Middle frontal gyrus (tissue), 1 donor: ENCODE measurements around the gene CXCR3.

ENCODE experiments used
- DNase-seq: peaks from one replicate; pipeline ENCODE4 v3.0.0-alpha.2; 2015; ENCODE audit warnings: low spot score; ENCODE audit errors: extremely low spot score

The CXCR3 gene

DNA sequence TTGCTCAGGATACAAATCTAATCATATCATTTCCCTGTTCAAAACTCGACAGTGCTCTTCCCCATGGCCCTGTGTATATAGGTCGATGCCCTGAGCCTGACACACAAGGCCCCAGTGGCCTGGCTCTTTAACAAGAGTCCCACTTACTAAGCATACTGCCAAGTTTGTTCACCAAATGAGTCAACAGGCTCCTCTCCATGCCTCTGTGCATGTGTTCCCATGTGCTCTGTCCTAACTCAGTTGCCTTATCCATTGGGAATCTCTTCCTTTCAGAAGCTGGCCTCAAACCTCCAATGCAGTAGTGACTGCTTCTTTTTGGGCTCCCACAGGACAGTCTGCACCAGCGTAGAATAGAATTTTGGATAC is 18.9 kb upstream of the CXCR3 start:
- no peak for DNase-seq

DNA sequence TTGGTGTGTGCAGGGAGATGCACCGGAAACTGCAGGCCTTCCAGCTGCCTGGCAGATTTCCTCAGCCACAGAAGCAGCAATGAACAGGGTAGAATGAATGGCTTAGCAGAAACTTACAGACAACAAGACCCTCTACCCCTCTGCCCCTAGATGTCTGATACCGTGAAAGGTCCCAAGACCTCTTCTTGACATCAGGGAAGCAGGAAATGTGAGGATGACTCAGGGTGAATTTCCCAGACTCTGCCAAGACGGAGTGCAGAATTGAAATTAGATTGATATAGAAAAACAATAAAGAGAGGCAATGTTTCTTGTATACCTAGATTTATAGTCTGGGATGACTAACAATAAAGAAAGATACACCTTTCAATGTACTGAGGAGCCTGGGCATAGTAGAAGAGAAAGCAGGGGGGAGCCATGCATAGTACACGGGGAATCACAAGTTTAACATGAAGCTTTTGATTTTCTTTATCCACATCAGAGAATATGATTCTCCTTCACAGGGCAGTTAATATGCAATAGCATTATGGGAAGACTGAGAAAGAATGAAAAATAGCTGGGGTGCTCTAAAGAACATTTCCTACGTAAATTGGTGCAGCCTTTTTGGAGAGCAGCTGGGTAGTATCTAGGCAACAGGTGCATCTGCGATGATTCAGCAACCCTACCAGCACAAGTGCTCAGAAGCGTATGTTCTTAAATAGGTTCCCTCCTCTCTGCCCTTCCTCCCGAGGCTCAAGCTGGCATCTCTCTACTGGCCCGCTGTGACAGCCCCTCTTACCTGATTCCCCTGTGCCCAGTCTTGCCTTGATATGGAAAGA is 18.3 kb upstream of the CXCR3 start:
- peak; percentile 4 for DNase-seq

DNA sequence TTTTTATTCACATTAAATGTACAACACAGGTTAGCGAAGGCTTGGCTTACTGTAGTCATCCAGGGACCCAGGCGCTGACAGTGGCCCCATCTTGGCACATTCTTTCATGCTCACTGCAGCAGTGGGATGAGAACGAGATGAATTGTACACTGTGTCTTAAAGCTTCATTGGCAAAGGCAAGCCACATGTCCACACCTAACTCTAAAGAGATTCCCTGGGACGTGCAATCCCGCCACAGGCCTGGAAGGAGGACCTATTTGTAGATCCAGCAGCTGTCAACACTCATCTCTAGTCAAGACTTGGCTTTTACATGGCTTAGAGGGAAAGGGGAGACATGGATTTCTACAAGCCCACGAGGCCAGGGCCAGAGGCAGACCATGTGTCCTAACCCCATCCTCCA is 16.1 kb upstream of the CXCR3 start:
- no peak for DNase-seq

DNA sequence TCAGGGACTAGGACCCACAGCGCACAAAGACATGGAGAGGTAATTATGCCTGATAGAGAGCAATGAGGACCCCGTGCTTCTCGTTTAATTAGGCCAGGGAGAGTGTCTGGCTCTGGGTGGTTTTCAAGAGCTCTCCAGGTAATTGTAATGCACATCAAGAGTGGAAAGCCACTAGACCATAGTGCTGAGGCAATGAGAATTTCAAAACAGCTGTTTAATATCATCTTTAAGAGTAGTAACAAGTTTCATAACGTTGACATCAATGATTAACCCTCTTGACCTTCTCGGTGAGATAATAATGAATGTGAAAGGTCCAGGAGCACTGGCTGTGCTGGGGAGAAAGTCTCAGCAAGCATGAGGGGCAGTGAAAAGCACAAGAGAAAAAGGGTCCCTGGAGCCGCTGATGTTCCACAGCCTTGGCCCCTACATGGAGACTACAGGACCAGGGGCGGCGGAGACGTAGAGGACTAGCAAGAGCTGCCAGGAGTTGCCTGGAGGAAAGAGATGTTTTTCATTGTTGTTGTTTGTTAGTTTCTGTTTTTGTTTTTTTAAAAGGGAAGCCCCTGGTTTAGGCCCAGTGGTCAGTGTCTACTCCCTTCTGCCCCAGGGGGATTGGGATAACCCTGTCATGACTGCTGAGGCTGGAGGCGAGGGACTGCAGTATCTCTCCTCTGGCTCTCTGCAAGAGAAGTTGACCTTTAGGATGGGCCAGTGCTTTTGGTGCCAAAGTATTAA is 14.8 kb upstream of the CXCR3 start:
- no peak for DNase-seq

DNA sequence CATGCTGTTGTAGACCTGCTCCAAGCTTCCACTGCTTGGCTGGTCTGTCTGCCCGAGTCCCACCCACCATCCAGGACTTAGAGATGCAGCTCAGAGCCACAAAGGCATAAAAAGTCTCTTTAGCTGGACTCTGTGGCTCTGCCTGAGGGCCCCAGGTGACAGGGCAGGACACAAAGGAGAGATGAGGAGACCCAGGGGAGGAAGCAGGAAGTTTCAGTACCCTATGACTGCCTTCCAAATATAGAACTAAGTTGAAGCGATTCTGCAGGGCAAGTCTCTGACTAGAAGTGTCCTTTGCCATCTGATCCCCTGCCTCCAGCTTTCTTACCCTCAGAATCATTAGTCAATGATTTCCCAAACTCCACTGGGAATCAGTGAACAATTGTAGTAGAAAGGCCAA is 11.2 kb upstream of the CXCR3 start:
- DNase-seq, result no peak

DNA sequence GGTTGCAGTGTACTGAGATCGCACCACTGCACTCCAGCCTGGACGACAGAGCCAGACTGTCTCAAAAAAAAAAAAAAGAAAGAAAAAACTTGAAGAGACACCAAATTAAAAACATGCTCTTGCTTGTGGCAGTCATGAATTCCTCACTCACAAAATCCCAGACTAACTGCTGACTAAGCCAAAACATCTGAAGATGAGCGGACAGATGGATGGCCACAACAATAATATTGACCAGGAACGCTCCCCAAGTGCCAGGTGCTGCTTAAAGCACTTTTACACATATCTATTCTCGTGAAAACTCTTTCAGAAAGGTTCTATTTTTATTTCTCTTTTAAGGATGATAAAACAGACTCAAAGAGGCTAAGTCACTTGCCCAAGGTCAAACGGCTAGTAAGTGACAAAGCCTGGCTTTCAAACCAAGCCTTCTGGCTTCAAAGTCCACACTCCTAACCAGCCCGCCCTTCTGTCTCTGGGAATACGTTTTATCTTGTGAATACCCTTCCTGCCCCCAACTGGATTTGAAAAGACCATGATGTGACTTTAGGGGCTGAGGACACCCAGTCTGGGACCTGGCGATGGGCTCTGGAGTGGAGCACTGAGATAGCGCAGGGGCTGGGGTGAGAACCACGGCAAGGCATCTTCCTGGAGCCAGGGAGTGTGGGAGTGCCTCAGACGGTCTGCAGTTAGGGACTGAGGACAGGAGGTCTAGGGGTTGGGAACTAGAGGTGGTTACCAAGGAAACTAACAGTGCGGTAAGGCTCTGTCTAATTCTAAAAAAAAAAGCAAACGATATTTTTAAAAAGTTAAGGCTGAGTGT is 9.5 kb upstream of the CXCR3 start:
- DNase-seq, result no peak

DNA sequence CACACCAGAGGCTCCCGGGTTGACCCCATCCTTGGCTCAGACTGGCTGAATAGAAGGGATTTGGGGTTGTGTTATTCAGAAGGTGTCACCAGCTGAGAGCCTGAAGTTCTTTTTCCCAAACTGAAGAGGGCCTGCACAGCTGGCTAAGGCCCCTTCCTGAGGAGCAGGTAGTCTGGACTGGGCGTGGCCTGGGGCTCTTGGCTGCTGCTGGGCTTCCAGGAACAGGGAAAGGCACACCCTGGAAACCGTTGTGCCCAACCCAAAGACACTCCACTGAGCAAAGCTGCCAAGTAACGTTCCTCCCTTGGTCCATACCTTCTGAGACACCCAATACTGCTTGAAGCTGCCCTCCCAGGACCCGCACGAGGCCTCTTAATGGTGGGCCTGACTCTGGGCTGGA is 8.3 kb upstream of the CXCR3 start:
- no peak for DNase-seq

DNA sequence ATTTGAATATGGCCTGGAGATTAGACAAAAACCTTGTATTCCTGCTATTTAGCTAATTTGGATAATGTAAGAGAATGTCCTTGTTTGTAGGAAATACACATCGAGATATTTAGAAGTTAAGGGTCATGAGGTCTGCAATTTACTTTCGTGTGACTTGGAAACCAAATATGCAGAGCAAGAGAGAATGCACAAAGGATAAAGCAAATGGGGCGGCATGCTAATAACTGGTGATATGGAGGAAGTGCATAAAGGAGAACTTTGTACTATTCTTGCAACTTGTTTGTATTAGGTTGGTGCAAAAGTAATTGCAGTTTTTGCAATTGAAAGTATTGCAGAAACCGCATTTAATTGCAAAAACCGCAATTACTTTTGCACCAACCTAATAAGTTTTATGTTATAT is 7.2 kb upstream of the CXCR3 start:
- no peak for DNase-seq

DNA sequence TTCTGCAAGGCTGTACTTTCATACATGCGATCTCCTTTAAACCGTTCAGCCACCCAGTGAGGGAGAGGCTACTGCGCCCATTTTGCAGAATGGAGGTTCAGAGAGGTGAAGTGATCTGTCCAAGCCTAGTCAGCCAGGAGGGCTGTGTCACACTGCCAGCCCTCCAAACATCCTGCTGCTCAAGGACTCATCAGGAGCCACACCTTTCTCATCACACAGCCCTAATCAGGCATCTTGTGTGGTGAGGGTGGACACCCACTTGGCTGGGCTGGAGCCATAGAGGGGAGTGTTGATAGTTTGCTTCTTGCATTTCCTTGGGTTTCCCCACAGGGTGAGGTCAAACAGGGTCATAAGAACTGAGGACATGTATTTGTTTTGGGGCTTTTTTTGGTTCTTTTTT is 5.4 kb upstream of the CXCR3 start:
- DNase-seq, result no peak

DNA sequence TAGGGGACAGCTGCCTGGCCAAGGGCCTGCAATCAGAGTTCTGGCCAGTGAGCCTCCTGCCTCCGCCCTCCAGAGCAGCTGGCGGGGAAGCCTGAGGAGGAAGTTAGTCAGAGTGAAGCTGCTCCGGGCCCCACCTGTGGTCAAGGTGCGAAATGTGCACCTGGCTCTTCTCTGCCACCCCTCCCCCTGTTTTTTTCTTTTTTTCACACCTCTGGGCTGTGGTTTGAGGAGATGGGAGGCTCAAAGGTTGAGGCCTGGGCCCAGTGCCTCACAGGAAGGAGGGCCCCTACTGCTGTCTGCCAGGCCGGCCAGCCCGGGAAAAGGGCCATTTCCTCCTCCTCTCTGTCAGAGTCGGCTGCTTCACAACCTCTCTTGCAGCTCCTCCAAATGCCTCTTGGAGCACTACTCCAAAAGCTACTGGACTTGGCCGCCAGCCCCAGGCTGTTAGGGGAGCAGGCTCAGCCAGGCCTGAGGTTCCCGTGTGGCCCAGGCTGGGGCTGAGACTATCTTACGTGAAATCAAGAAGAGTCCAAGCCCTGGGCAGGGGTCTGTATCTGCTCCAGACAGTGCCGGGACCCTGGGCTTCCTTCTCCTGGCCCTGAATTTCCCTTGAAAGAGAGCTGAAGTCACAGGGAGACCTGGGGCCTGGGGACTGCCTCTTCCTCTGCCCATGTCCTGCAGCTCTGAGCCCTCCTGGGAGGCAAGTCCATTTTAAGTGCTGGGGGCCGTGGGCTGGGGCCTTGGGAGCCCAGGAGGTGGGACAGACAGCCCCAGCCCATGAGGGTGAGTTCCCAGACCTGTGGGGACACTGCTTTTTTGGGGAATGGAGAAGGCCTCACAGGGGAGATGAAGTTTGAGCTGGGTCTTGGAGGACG is 4.5 kb upstream of the CXCR3 start:
- no peak for DNase-seq

DNA sequence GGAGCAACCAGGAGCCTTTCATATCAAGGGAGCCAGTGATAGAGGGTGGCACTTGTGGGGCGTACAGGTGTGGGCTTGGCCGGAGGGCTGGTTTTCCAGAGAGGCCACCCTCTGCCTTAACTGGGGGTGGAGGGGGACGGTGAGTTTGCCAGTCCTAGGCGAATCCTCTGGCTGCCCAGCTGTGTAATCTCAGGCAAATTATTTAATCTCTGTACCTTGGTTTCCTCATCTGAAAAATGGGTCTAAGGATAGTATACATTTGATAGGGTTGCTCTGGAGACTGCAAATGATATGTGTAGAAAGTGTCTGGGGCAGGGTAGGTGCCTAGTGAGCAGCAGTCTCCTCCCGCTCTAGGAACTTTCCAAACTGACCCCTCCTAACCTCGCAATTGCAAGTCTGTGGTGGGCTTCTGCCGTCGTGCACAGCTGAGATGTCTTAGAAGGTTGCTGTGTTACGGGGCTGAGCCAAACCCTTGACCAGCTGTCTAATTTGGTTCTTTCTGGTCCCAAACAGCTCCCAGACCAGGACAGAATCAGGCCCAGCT is 3.8 kb upstream of the CXCR3 start:
- DNase-seq, result no peak

DNA sequence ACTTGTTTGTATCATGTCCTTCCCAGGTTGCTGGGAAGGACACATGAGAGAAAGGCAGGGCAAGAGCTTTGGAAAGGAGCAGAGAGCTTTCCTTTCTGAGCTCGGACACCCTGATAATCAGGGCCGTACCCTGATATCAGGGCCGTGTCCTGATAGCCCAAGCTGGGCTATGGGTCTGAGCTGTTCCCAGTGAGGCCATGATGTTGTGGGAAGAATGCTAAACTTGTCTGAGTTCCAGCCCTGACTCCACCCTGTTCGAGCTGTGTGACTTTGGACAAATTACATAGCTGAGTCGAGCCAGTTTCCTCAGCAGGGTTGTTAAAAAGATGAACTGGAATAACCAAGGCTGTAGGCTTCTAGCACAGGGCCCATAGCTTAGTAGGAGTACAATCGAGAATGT is 3.3 kb upstream of the CXCR3 start:
- DNase-seq, result no peak

DNA sequence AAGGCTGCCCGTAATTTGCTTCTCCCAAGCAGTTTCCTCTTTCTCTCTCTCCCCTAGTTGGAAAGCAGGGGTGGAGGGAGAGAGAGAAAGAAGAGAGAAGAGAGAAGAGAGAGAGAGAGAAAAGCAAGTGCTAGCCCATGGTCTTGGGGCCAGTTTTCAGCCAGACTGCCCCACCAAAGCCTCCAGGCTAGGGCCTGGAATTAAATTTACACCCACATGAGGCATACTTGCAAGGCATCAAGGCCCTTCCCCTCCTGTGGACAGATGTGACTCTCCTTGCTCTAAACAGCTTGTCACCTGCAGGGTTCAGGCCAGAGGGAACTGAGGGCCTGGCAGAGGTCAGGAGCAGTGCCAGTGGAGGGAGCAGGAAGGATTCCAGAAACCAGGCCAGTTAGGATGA is 1.7 kb upstream of the CXCR3 start:
- no peak for DNase-seq

DNA sequence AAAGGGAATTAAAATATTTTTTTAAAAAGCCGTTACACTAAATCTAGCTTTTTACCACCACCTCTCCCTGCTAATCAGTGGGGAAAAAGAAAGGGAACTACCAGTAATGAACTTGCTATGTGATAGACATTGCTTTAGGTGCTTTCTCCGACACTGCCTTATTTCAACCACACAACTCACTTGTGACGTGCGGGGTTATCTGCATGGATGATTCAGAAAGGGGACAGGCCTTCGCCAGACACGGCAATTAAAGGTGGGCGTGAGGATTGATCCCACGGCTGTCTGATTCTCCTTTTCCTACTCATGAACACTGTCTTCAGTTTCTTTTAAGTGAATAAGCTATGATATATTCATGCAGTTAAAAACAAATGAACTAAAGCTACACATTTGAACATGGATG is 882 bp upstream of the CXCR3 start:
- no peak for DNase-seq

DNA sequence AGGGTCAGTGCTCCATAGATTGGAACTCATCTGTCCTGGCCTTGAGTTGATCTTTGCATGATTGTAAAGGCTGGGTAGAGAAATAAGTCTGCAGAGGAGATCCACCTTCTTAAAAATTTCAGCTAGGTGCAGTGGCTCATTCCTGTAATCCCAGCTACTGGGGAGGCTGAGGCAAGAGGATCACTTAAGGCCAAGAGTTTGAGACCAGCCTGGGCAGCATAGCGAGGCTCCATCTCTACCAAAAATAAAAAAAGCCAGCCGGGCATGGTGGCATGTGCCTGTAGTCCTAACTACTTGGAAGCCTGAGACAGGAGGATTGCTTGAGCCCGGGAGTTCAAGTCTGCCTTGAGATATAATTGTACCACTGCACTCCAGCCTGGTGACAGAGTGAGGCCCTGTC is 476 bp upstream of the CXCR3 start:
- DNase-seq, result no peak

DNA sequence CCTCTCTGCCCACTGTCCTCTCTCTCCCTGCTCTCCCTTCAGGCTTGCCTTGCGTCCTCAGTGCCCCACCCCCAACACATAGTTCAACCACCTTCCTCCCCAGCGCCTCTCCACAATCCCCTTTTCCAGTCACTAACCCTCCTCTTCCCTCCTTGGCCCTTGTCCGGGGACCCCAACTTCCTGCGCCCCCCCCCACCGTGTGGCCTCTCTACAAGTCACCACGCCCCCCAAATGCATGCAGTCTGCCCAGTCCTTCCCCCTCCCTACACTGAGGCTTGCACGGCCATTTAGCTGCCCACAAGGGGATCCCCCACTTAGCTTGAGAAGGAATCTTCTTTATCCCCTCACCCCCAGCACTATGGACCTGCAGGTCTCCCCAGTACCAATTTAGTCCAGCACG is 569 bp downstream of the CXCR3 start:
- DNase-seq, result no peak

DNA sequence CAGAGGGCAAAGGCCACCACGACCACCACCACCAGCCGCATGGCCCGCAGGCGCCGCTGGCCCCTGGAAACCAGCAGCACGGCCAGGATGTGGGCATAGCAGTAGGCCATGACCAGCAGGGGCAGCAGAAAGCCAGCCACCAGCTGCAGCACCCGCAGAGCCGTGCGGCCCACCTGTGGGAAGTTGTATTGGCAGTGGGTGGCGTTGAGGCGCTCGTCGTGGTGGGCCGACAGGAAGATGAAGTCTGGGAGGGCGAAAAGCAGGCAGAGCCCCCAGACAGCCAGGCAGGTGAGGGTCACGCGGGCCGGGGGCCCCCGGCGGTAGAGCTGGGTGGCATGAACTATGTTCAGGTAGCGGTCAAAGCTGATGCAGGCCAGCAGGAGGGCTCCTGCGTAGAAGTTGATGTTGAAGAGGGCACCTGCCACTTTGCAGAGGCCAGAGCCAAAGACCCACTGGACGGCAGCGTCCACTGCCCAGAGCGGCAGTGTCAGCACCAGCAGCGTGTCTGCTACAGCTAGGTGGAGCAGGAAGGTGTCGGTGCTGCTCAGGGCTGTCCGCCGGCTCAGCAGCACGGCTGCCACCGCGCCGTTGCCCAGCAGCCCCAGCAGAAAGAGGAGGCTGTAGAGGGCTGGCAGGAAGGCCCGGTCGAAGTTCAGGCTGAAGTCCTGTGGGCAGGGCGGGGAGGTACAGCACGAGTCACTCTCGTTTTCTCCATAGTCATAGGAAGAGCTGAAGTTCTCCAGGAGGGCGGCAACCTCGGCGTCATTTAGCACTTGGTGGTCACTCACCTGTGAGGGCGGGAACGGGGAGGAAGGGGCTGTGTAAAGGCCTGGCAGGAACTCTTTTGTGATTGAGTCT is 1.4 kb downstream of the CXCR3 start:
- DNase-seq, result no peak

DNA sequence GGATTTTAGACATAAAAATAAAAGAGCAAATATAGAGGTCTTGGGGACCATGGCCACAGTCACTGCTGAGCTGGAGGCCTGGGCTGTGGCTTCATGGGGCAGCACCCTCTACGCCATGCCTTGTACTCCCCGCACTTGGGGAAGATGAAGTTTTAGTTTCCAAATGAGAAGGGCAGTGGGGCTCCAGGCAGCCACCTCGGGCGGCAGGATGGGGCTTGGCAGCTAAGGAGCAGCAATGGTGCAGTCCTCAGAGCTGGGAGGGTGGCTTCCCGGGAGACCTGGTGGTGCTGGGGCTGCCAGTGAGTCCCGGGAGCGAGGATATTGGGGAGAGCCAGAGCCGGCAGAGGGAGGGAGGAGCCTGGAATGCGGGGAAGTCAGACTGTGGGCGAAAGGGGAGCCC is 2.4 kb downstream of the CXCR3 start:
- DNase-seq, result no peak

DNA sequence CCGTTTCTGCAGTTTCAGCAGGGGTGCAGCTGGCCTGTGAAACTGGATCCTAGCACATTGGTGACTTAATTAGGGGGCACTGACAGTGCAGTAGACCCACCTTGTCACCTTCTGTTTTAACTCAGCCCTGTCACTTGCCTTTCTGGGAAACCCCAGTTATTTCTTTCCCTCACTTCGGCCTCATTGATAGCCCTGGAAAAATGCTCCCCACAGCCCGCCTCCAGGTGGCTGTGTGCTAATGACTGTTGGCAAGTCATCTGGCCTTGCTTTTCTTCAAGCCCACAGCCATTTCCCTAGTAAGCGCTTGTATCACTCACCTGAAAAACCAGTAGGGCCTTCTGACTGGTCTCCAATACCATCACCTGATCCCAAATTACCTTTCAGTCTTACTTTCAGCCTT is 3.3 kb downstream of the CXCR3 start:
- no peak for DNase-seq

DNA sequence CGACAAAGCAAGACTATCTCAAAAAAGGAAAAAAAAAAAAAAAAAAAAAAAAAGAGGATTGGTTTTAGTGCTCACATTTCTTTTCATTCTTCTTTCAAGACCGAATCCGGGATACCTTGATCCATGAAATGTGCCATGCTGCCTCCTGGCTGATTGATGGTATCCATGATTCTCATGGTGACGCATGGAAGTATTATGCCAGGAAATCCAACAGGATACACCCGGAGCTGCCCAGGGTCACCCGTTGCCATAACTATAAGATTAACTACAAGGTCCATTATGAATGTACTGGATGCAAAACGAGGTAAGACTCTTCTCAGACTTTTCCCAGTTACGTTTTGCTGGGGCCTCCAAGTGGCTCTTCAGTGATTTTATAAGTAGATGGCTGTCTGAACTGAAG is 6.1 kb downstream of the CXCR3 start:
- DNase-seq, result no peak
